ENCODE results near the gene CRIM1.

The CRIM1 gene

DNA sequence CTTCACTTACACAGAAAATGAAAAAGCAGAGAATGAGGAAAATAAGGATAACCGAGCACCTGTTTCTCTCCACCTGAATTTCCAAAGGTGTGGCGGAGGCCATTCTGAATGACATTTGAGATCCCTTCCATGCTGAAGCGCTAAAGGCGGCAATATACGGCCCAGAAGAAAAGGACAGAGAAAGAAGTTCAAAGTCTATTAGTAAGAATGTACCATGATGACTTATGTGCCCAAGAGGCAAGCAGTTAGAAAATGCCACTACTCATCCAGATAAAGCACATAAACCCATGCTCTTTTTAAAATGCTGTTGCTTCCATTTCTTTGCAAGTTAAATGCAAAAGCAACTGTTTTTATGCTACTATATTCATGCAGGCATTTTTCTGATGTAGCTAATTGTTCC is 205.1 kb downstream of the CRIM1 start:
- Histone ChIP-seq H3K27ac (ENCODE audit: low read length) (no peak overlapping the region), H3K36me3 (replicated peaks; ENCODE audit: insufficient read depth, low read length) (no peaks in the 10 kb centered on the region), H3F3A (ENCODE audit: insufficient read depth, low read length) (peaks cover 5% of the 10 kb centered on the region; the same call in 1 of the 2 replicates), H3K9ac (ENCODE audit: low read length) (no peak overlapping the region), H3K9me3 (replicated peaks; ENCODE audit: insufficient read depth, low read length) (no peaks in the 10 kb centered on the region), H3K4me3 (ENCODE audit: low read length) (no peak overlapping the region), H3K4me2 (ENCODE audit: low read depth, low read length) (no peak overlapping the region), H2AFZ (ENCODE audit: low read length) (no peak overlapping the region), H3K9me2 (replicated peaks; ENCODE audit: insufficient read depth, low read length) (no peaks in the 10 kb centered on the region), H3K27me3 (replicated peaks; ENCODE audit: insufficient read depth, low read length) (no peaks in the 10 kb centered on the region), H4K20me1 (ENCODE audit: insufficient read depth, low read length) (no peaks in the 10 kb centered on the region), H3K4me1 (ENCODE audit: low read length) (peaks cover 8% of the 10 kb centered on the region; the same call in 1 of the 2 replicates), H3K79me2 (ENCODE audit: low read length) (no peaks in the 10 kb centered on the region)
- no peak for DNase-seq
- TF ChIP-seq, protein P1, sequence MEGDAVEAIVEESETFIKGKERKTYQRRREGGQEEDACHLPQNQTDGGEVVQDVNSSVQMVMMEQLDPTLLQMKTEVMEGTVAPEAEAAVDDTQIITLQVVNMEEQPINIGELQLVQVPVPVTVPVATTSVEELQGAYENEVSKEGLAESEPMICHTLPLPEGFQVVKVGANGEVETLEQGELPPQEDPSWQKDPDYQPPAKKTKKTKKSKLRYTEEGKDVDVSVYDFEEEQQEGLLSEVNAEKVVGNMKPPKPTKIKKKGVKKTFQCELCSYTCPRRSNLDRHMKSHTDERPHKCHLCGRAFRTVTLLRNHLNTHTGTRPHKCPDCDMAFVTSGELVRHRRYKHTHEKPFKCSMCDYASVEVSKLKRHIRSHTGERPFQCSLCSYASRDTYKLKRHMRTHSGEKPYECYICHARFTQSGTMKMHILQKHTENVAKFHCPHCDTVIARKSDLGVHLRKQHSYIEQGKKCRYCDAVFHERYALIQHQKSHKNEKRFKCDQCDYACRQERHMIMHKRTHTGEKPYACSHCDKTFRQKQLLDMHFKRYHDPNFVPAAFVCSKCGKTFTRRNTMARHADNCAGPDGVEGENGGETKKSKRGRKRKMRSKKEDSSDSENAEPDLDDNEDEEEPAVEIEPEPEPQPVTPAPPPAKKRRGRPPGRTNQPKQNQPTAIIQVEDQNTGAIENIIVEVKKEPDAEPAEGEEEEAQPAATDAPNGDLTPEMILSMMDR (IDR thresholded peaks at IDR 0.05; ENCODE audit: low read length): no peak

DNA sequence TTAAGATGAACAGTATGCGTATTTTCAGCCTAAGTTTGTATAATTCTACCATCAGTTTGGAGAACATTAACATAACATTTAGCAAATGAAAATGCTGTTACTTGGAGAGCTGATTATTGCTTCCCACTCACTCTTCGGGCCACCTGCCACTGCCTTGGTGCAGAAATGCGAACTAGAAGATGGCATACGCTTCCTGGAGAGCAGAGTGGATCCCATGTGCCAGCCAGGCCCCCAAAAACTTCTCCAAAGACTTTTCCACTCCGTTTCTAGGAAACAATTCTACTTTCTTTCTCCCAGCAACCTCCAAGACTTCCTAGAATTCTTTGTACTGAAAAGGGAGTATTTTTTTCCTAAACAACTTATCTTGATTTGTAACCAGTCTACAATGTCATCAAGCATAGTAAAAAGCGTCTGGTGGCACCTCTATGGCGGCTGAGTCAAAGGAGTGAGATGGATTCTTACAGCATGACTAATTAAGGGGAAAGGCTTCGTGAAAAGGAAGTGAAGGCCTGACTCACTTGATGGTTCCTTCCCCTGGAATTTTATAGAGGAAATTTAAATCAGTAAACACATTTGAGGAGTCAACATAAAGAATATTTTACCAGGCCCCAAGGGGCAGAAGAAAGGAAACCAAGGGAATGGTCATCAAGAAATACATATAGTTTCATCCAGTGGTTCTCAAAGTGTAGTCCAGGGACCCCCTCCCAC is 205.8 kb downstream of the CRIM1 start:
- Histone ChIP-seq H3K27ac (ENCODE audit: low read length) (no peak overlapping the region), H3F3A (ENCODE audit: insufficient read depth, low read length) (peaks cover 5% of the 10 kb centered on the region; the same call in 1 of the 2 replicates), H2AFZ (ENCODE audit: low read length) (no peak overlapping the region), H3K9me3 (replicated peaks; ENCODE audit: insufficient read depth, low read length) (no peaks in the 10 kb centered on the region), H3K4me3 (ENCODE audit: low read length) (no peak overlapping the region), H3K4me1 (ENCODE audit: low read length) (peaks cover 8% of the 10 kb centered on the region; the same call in 1 of the 2 replicates), H3K9ac (ENCODE audit: low read length) (no peak overlapping the region), H3K9me2 (replicated peaks; ENCODE audit: insufficient read depth, low read length) (no peaks in the 10 kb centered on the region), H3K4me2 (ENCODE audit: low read depth, low read length) (no peak overlapping the region), H3K27me3 (replicated peaks; ENCODE audit: insufficient read depth, low read length) (no peaks in the 10 kb centered on the region), H4K20me1 (ENCODE audit: insufficient read depth, low read length) (no peaks in the 10 kb centered on the region), H3K79me2 (ENCODE audit: low read length) (no peaks in the 10 kb centered on the region), H3K36me3 (replicated peaks; ENCODE audit: insufficient read depth, low read length) (no peaks in the 10 kb centered on the region)
- TF ChIP-seq, protein P1 (IDR thresholded peaks at IDR 0.05; ENCODE audit: low read length): no peak
- no peak for TF ChIP-seq EZH2phosphoT487 (IDR thresholded peaks at IDR 0.05; ENCODE audit: low read length)
- no peak for TF ChIP-seq EZH2 (optimal IDR thresholded peaks at IDR 0.05; ENCODE audit: low read depth, low read length)
- DNase-seq: no peak

DNA sequence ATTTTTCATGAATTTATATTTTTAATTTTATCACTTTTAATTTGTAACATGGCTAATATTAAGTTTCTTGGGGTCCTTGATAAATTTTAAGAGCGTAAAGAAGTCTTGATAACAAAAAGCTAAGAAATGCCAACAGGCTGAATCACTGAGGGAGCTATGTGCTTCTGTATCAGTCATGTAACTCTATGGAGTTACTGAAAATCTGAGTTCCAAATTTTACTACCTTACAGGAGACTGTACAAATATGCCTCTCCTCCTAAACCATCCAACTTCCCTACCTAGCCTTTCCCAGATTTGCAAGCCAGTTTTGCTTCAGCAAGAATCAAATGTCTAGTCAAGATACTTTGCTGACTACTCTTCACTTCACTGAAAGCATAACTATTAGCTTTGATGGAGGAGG is 206.7 kb downstream of the CRIM1 start:
- H3K27ac ChIP-seq (ENCODE audit: low read length): no peak overlapping the region
- H3K9me2 ChIP-seq (replicated peaks; ENCODE audit: insufficient read depth, low read length): no peaks in the 10 kb centered on the region
- H3K79me2 ChIP-seq (ENCODE audit: low read length): no peaks in the 10 kb centered on the region
- no peaks in the 10 kb centered on the region for H3K36me3 ChIP-seq (replicated peaks; ENCODE audit: insufficient read depth, low read length)
- H3K4me2 ChIP-seq (ENCODE audit: low read depth, low read length): no peak overlapping the region
- peaks cover 5% of the 10 kb centered on the region; the same call in 1 of the 2 replicates for H3F3A ChIP-seq (ENCODE audit: insufficient read depth, low read length)
- no peaks in the 10 kb centered on the region for H3K27me3 ChIP-seq (replicated peaks; ENCODE audit: insufficient read depth, low read length)
- H3K9me3 ChIP-seq (replicated peaks; ENCODE audit: insufficient read depth, low read length): no peaks in the 10 kb centered on the region
- no peaks in the 10 kb centered on the region for H4K20me1 ChIP-seq (ENCODE audit: insufficient read depth, low read length)
- DNase-seq: no peak
- H3K4me3 ChIP-seq (ENCODE audit: low read length): no peak overlapping the region
- peaks cover 8% of the 10 kb centered on the region; the same call in 1 of the 2 replicates for H3K4me1 ChIP-seq (ENCODE audit: low read length)
- no peak for TF ChIP-seq EZH2phosphoT487 (IDR thresholded peaks at IDR 0.05; ENCODE audit: low read length)
- TF ChIP-seq, protein P1 (IDR thresholded peaks at IDR 0.05; ENCODE audit: low read length): no peak
- no peak for TF ChIP-seq EZH2 (optimal IDR thresholded peaks at IDR 0.05; ENCODE audit: low read depth, low read length)
- no peak overlapping the region for H2AFZ ChIP-seq (ENCODE audit: low read length)
- H3K9ac ChIP-seq (ENCODE audit: low read length): no peak overlapping the region
